Panc1 (cell line): ENCODE results near the gene CFAP221.

Source experiments
- POLR2AphosphoS5 ChIP-seq: IDR thresholded peaks from 2 replicates; pipeline ENCODE4 v1.6.1; 2012; ENCODE audit warnings: mild to moderate bottlenecking, low read depth, low read length, moderate library complexity
- REST ChIP-seq, 2 experiments: IDR thresholded peaks; 2 replicates each; pipeline ENCODE4 v1.6.1; 2011 to 2012; ENCODE audit warnings: low read depth in 2 of 2, control low read depth in 1 of 2, low read length in 1 of 2, mild to moderate bottlenecking in 1 of 2, moderate library complexity in 1 of 2; ENCODE audit not compliant: insufficient read depth in 1 of 2
- TF ChIP-seq, protein P1 (sequence below): fragments of 450-650 bp; IDR thresholded peaks from 2 replicates; pipeline ENCODE4 v1.5.1; 2017; ENCODE audit warnings: mild to moderate bottlenecking

DNA sequence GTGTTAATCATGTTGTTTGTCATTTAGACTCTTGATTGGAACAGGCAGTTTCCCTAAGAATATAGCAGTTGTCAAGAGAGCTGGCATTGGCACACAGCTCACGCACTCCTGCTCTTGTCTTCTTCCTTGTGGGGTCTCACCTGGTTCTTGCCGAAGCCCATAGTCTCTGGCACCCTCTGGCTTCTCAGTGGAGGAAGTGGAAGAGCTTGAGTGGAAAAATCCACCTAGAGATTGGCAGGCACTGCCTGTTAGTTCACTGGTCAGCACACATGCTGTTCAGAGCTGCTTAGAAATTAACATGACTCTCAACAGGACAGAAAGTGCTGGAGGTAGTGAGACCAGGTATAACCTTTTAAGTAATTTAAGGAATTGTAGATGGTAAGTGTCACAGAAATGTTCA is 48.3 kb upstream of the CFAP221 start:
- TF ChIP-seq, protein P1, sequence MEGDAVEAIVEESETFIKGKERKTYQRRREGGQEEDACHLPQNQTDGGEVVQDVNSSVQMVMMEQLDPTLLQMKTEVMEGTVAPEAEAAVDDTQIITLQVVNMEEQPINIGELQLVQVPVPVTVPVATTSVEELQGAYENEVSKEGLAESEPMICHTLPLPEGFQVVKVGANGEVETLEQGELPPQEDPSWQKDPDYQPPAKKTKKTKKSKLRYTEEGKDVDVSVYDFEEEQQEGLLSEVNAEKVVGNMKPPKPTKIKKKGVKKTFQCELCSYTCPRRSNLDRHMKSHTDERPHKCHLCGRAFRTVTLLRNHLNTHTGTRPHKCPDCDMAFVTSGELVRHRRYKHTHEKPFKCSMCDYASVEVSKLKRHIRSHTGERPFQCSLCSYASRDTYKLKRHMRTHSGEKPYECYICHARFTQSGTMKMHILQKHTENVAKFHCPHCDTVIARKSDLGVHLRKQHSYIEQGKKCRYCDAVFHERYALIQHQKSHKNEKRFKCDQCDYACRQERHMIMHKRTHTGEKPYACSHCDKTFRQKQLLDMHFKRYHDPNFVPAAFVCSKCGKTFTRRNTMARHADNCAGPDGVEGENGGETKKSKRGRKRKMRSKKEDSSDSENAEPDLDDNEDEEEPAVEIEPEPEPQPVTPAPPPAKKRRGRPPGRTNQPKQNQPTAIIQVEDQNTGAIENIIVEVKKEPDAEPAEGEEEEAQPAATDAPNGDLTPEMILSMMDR, result no peak
- no peak for TF ChIP-seq POLR2AphosphoS5
- TF ChIP-seq REST (IDR thresholded peaks at IDR 0.05; ENCODE audit: insufficient read depth in 1 of 2, low read depth in 2 of 2, low read length in 1 of 2), result no peak
